Omental fat pad (tissue), 4 donors: ENCODE data around the gene GDF2. TPM values are rescaled to one million over a fixed set of nuclear protein-coding genes. Genes with fewer than 3 reads are reported as not detected.

ENCODE experiments used
- ATAC-seq: fragments of 150-250 bp; one replicate; pipeline ENCODE4 v1.9.1; 2016; ENCODE audit warnings: mild to moderate bottlenecking, moderate library complexity; ENCODE audit not compliant: low FRiP score
- DNase-seq: peaks from one replicate; pipeline ENCODE4 v3.0.0-alpha.2; 2019; ENCODE audit warnings: low spot score
- CTCF ChIP-seq, 3 donors: fragments of 450-650 bp; IDR thresholded peaks; one replicate each; pipeline ENCODE4 v1.5.1; 2016 to 2017; ENCODE audit warnings: antibody characterized with exemption in 3 of 3, mild to moderate bottlenecking in 3 of 3, moderate library complexity in 2 of 3
- total RNA-seq, 4 donors: library from RNA; depleted of rRNA; stranded (reverse); fragments of >200 nt; gene quantifications; one replicate each; pipeline ENCODE4 v1.1.0, GENCODE V29; 2016

The GDF2 gene
- total RNA-seq, 4 donors from 2014 or later: not detected

GRCh38 chr10:47319784-47320183, 2.5 kb upstream of the GDF2 start:
- DNase-seq (no peak), ATAC-seq (no peak)
- no peak for TF ChIP-seq CTCF (IDR thresholded peaks at IDR 0.05)

DNA sequence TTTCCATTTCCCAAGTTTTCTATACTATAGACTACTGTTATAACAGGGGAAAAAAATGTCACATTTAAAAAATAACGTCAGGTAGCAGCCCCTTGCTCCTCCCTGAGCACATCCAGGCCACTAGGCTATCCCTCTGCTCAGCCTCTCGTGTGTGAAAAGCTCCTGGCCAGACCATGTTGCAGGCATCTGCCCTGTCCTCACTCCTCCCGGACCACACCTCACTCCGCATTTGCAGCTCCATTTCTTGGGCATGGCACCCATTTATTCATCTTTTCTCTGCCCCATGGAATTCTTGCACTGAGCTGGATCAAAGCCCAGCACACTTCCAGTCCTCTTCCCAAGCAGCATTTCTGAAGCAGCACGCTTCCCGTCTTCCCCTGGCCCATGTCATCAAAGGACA, 1.4 kb upstream of the GDF2 start:
- ATAC-seq: no peak
- TF ChIP-seq CTCF (IDR thresholded peaks at IDR 0.05): no peak

DNA sequence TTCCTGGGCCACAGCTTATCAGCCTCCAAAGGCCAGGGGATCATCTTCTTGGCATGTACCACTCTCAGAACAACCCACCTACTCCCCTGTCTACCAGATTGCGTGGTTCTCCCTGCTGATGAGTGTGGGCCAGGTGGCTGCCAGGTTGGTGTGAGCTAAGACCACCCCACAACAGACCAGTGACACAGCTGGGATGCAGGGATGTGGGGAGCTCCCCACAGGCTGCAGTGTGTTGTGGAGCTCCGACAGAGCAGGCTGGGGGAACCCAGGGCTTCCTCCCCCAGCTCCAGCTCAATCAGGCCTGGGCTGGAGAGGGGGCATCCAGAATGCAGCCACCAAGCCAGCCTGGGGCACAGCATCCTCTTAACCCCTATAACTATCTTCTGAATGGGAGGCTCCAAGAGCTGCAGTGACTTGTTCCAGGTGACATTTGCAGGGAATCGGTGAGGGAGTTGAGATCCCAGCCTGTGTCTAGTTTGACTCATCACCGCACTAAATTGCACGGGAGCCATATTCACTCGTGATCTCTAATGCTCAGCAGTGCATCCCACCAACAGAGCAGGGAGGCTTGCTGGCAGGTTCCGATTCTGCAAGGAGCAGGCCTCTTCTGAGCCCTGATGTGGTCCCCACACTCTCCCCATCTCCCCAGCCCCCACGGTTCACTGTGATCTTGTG, 596 bp upstream of the GDF2 start:
- no peak for TF ChIP-seq CTCF (IDR thresholded peaks at IDR 0.05)
- DNase-seq (no peak), ATAC-seq (no peak)

More for the DNA sequence above, 1.4 kb upstream of the GDF2 start:
- DNase-seq: no peak

DNA sequence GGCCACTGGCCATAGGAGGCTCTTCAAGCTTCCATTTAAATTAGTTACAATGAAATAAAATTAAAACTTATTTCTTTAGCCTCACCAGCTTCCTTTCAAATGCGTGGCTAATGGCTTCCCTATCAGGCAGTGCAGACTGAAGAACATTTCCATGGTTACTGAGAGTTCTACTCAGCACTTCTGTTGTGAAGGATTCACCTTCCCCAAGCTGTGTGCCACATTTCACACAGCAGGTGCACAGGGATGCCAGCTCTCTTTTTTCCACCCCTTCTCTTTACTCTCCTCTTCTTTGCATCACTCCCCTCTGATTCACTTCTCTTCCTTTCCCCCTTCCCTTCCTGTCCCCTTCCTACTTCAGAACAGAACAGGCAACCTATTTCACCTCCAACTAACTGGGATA, 833 bp downstream of the GDF2 start:
- no peak for ATAC-seq
- DNase-seq: no peak
- no peak for TF ChIP-seq CTCF (IDR thresholded peaks at IDR 0.05)

DNA sequence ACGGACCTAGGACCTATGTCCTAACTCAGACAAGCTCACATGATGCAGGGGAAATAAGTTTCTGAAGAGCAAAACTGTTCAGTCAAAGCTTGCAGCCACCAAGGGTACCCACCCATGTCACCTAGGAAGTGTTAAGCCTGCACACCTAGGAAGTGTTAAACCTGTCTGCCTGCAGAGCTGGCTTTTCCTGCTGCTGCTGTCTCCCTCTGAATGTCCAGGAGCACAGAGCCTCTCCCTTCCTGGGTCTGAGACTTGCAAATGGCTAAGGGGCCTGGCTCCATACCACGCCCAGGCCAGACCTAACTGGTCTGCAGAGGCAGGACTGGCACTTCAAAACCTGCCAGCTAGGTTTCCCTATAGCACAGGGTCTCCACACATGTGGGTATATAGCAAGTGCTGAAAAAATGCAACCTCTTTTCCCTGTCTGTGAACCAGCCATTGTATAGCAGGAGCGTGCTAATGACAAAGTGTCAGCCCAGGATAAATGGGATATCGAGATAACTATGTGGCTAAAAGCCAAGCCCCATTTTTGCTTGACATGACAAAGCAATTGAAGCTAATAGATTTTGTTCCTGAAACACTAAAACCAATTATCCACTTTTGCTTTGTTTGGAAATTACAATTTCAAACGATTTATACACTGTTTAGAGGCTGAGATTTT, 1.5 kb downstream of the GDF2 start:
- no peak for TF ChIP-seq CTCF (IDR thresholded peaks at IDR 0.05)
- DNase-seq: no peak
- ATAC-seq: no peak

DNA sequence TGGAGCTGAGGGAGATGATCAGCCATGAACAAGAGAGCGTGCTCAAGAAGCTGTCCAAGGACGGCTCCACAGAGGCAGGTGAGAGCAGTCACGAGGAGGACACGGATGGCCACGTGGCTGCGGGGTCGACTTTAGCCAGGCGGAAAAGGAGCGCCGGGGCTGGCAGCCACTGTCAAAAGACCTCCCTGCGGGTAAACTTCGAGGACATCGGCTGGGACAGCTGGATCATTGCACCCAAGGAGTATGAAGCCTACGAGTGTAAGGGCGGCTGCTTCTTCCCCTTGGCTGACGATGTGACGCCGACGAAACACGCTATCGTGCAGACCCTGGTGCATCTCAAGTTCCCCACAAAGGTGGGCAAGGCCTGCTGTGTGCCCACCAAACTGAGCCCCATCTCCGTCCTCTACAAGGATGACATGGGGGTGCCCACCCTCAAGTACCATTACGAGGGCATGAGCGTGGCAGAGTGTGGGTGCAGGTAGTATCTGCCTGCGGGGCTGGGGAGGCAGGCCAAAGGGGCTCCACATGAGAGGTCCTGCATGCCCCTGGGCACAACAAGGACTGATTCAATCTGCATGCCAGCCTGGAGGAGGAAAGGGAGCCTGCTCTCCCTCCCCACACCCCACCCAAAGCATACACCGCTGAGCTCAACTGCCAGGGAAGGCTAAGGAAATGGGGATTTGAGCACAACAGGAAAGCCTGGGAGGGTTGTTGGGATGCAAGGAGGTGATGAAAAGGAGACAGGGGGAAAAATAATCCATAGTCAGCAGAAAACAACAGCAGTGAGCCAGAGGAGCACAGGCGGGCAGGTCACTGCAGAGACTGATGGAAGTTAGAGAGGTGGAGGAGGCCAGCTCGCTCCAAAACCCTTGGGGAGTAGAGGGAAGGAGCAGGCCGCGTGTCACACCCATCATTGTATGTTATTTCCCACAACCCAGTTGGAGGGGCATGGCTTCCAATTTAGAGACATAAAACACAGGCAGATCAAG, 3.3 kb downstream of the GDF2 start:
- DNase-seq (no peak), ATAC-seq (no peak)
- TF ChIP-seq CTCF (IDR thresholded peaks at IDR 0.05): no peak
